ENCODE results near the gene CEP83.
"Not testable (repeated sequence)": the region's sequence is repeated elsewhere in the genome, so short reads cannot be mapped to it uniquely, and the experiment has no call there.

Gene CEP83

DNA sequence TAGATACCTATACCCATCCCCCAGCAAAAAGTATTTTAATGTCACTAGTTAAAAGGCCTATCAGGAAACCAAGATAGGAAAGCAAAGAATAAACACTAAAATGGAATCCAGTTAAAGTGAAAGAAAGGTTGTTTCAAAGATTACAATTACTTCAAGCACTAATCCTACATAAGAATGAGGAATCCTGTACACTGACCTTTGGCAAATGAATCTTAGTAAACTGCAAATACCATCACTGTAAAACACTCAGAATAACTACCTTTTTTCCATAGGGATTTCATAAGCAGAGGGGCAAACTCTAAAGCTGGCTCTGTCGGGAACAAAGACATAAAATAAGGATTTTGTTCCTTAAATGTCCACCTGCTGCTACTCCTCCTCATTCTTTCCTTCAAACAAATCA is 25.9 kb downstream of the CEP83 start:
- no peak for DNase-seq (ENCODE audit: low spot score)

- DNase-seq (ENCODE audit: low spot score), result no peak
Observed at GRCh38 chr12:94430304-94430703, 29.4 kb downstream of the CEP83 start.

DNA sequence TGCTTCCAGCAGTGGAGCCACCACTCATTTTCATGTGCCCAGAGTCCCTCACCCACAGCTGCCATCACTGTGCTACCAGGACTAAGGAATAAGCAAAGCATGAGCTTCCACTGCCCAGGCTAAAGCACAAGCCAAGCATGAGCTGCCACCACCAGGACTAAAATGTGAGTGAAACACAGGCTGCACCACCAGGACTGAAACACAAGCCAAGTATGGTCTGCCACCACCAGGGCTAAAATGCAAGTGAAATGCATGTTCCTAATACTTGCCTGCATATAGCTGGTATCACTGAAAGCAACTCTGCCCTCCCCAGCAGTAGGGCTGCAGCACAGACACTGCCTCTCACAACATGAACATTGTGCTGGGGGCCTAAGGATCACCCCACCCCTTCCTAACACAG is 30.0 kb downstream of the CEP83 start:
- DNase-seq (ENCODE audit: low spot score), result no peak

- no peak for DNase-seq (ENCODE audit: low spot score)
Observed at GRCh38 chr12:94429191-94429590, 30.5 kb downstream of the CEP83 start.

GRCh38 chr12:94427501-94428381 is 31.9 kb downstream of the CEP83 start:
- DNase-seq (ENCODE audit: low spot score), result peak; percentile 9

- no peak for DNase-seq (ENCODE audit: low spot score)
Observed at GRCh38 chr12:94426049-94426448, 33.6 kb downstream of the CEP83 start.

- not testable (repeated sequence) for DNase-seq (ENCODE audit: low spot score)
Observed at GRCh38 chr12:94424830-94425229, 34.8 kb downstream of the CEP83 start.

DNA sequence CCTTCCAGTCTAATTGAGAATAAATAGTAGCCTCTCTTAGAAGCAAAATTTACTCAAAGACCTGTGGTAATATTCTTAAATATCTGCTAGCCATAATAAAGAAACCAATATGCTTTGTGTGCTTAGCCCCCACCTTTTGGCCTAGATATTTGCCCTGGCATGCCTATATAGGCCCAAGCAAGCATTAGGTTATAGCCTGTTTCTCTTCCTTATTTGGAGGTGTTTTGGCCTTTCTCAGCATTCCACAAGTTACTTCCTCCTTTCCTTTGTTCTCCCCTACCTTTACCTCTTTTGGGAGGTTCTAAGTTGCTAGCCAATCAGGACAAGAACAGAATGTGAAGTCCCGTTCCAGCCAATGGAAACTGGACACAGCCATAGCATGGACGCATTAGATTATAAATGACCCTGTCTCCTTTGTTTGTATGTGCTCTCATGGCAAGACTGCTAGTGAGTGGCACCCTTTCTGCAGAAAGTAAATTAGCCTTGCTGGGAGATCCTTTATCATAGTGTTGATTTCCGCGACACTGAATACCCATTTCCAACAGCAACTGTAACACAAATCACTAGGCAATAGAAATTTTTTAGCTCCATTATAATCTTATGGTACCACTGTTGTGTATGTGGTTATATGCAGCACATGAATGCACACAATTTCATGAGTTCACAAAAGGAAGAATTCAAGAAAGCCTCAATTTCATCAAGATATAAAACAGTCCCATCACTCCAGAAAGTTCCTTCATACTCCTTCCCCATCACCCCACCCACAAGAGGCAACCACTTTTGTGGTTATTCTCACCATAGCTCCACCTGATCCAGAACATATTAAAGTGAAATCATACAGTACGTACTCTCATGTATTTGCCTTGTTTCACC is 37.6 kb downstream of the CEP83 start:
- DNase-seq (ENCODE audit: low spot score), result no peak

DNA sequence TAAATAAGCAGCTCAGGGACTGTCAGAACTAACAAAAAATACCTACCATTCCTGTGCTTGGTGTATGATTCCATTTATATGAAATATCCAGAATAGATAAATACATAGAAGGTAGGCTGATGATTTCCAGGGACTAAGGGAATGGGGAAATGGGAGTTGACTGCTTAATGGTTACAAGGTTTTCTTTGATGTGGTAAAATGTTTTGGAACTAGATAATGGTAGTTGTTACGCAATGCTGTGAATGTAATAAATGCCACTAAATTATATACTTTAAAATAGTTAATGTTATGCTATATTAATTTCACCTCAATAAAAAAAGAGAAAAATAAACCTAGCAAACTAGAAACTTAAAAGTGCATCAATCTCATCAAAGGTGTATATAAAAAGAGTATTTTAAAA is 41.1 kb downstream of the CEP83 start:
- no peak for DNase-seq (ENCODE audit: low spot score)

- DNase-seq (ENCODE audit: low spot score), result no peak
Observed at GRCh38 chr12:94416613-94417012, 43.1 kb downstream of the CEP83 start.

GRCh38 chr12:94415066-94415465 is 44.6 kb downstream of the CEP83 start:
- no peak for DNase-seq (ENCODE audit: low spot score)

DNA sequence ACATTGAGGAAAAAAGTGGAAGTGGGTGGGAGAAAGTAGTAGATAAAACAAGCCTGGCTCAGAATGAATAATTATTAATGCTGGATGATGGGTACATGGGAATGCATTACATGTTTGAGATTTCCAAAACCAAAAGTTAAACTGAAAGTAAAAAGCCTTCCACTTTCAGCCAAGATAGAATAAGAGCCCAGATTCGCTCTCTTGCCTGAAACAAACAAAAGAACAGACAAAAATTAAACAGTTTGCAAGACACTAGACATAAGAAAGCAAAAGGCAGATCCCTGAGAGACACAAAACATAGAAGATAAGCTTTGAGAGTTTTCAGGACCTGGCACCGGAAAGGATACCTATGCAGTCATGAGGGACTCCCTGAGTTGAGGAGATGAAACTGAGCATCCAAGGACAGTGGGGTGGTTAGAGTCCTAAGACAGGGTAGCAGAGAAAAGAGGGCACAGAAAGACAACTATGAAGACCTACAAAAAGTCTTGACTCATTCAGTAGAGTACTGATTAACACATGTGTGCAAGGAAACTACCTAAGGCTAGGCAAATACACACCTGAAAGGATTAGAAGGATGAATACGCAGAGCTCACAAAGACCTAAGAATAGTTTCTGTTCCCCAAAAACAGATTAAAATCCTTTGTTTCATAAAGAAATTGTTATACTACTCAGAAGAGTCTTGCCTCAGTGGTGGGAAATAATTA is 54.1 kb downstream of the CEP83 start:
- no peak for DNase-seq (ENCODE audit: low spot score)

- no peak for DNase-seq (ENCODE audit: low spot score)
Observed at GRCh38 chr12:94404854-94405253, 54.8 kb downstream of the CEP83 start.

DNA sequence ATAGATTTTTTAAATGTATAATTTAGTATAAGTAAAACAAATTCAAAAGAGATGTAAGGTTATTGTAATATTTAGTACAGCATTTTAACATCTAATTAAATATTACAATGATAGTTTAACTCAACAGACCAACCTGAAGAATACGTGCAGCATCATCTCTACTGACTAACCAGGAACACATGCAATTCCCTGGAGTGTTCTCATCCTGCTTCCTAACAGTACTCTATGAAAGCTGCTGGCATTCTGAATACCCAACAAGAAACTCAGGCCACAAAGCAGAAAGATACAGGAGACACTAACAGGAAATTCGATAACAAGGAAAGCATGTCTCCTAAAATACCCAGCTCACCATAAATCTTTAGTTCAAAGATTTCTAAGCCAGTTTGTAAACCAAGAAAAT is 58.3 kb downstream of the CEP83 start:
- DNase-seq (ENCODE audit: low spot score), result no peak

DNA sequence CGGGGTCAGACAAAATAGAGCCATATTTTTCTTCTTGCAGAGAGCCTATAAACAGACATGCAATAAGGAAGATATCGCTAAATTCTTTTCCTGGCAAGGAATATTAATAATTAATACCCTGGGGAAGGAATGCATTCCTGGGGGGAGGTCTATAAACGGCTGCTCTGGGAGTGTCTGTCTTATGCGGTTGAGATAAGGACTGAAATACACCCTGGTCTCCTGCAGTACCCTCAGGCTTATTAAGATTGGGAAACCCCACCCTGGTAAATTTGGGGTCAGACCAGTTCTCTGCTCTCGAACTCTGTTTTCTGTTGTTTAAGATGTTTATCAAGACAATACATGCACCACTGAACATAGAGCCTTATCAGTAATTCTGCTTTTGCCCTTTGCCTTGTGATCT is 61.0 kb downstream of the CEP83 start:
- DNase-seq (ENCODE audit: low spot score), result not testable (repeated sequence)

GRCh38 chr12:94397401-94397800 is 62.3 kb downstream of the CEP83 start:
- DNase-seq (ENCODE audit: low spot score), result no peak

GRCh38 chr12:94396014-94396413 is 63.7 kb downstream of the CEP83 start:
- not testable (repeated sequence) for DNase-seq (ENCODE audit: low spot score)

- DNase-seq (ENCODE audit: low spot score), result no peak
Observed at GRCh38 chr12:94390130-94390485, 69.6 kb downstream of the CEP83 start.

GRCh38 chr12:94389482-94390129 is 70.1 kb downstream of the CEP83 start:
- DNase-seq (ENCODE audit: low spot score), result not testable (repeated sequence)

GRCh38 chr12:94386422-94386821 is 73.2 kb downstream of the CEP83 start:
- DNase-seq (ENCODE audit: low spot score), result no peak

DNA sequence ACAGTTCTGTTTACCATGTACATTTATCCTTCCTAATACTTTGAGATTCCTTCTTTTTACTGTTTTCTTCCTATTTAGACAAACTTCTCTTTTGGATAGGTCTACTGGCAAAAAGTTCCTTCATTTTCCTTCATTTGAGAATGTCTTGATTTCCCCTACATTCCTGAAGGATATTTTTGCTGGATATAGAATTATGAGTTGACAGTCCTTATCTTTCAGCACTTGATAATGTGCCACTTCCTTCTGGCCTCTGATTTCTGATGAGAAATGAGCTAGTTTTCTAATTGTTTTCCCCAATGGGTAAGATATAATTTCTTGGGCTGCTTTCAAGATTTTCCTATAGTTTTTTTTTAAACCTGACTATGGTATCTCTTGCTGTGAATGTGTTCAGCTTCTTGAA is 75.6 kb downstream of the CEP83 start:
- no peak for DNase-seq (ENCODE audit: low spot score)

DNA sequence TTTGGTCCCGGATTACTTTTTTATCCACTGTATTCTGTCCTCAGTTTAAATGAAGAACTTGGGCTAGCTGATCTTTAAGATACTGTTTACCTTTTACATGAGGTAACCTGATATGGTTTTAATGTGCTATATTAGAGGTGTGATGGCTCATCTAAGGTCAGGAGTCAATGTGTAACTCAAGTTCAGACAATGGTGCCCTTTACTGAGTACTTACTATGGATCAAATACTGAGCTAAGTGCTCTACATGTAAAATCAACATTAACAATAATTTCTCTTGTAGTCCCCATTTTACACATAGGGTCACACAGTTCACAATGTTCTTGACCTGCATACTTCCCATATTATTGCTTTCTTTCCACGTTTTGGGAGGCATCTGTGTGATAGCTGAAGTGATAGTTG is 79.2 kb downstream of the CEP83 start:
- no peak for DNase-seq (ENCODE audit: low spot score)
